PC-9 (cell line): ENCODE measurements around the gene NMNAT2. TPM values are rescaled to one million over a fixed set of nuclear protein-coding genes. Genes with fewer than 3 reads are reported as not detected.

Source experiments
- BruUV-seq: library from RNA; stranded (reverse); fragments of 400-500 nt; replicated peaks from 2 replicates; lab custom pipeline; 2021; lab: Mats Ljungman, UMichigan
- CTCF ChIA-PET: fragments of 300-600 bp; sonication (Branson Sonifier 250); formaldehyde crosslinking; loops from one replicate; lab custom pipeline; 2022; ENCODE audit warnings: antibody characterized with exemption; lab: Charles Lee
- POLR2A ChIA-PET: fragments of 300-600 bp; sonication (Branson Sonifier 250); formaldehyde crosslinking; loops from one replicate; lab custom pipeline; 2022; ENCODE audit warnings: antibody characterized with exemption; ENCODE audit not compliant: unreplicated experiment; lab: Charles Lee
- DNase-seq, 2 experiments: peaks; one replicate each; pipeline versions ENCODE4 v3.0.0 to v3.0.0-alpha.2; 2015 to 2022; ENCODE audit warnings: mixed read lengths in 1 of 2
- H2AFZ ChIP-seq: fragments of 200-600 bp; sonication (generic); 2 replicates; pipeline ENCODE4 v1.8.1; 2017; ENCODE audit warnings: antibody characterized with exemption
- H3F3A ChIP-seq: fragments of 200-600 bp; sonication (generic); 2 replicates; pipeline ENCODE4 v1.8.1; 2017; ENCODE audit warnings: antibody characterized with exemption, mild to moderate bottlenecking, low read depth; ENCODE audit not compliant: insufficient read depth
- H3K27ac ChIP-seq: fragments of 200-600 bp; sonication (generic); 2 replicates; pipeline ENCODE4 v1.6.1; 2016; ENCODE audit warnings: mixed run types
- H3K27me3 ChIP-seq: fragments of 200-600 bp; sonication (generic); 2 replicates; pipeline ENCODE4 v1.6.1; 2016; ENCODE audit warnings: low read depth, mixed run types; ENCODE audit not compliant: insufficient read depth
- H3K36me3 ChIP-seq: fragments of 200-600 bp; sonication (generic); 2 replicates; pipeline ENCODE4 v1.6.1; 2016; ENCODE audit warnings: low read depth, mixed run types
- H3K4me1 ChIP-seq: fragments of 200-600 bp; sonication (generic); replicated peaks from 2 replicates; pipeline ENCODE4 v1.6.1; 2016; ENCODE audit warnings: mixed run types; ENCODE audit not compliant: insufficient read depth
- H3K4me2 ChIP-seq: fragments of 200-600 bp; sonication (generic); 2 replicates; pipeline ENCODE4 v1.6.1; 2017; ENCODE audit warnings: mixed run types
- H3K4me3 ChIP-seq: fragments of 200-600 bp; sonication (generic); 2 replicates; pipeline ENCODE4 v1.6.1; 2016; ENCODE audit warnings: mixed run types
- H3K79me2 ChIP-seq: fragments of 200-600 bp; sonication (generic); 2 replicates; pipeline ENCODE4 v1.6.1; 2017; ENCODE audit warnings: low read depth, mixed run types
- H3K9me2 ChIP-seq: fragments of 200-600 bp; sonication (generic); 2 replicates; pipeline ENCODE4 v1.8.1; 2017; ENCODE audit warnings: mild to moderate bottlenecking; ENCODE audit not compliant: insufficient read depth
- H3K9me3 ChIP-seq: fragments of 200-600 bp; sonication (generic); 2 replicates; pipeline ENCODE4 v1.8.1; 2016; ENCODE audit warnings: low read depth; ENCODE audit not compliant: insufficient read depth
- H4K20me1 ChIP-seq: fragments of 200-600 bp; sonication (generic); 2 replicates; pipeline ENCODE4 v1.8.1; 2017; ENCODE audit not compliant: insufficient read depth
- EZH2 ChIP-seq: fragments of 200-600 bp; sonication (generic); IDR thresholded peaks from 2 replicates; pipeline ENCODE4 v1.8.0; 2017; ENCODE audit warnings: antibody characterized with exemption, low read depth
- intact Hi-C: fragments of 100-400 bp; cut with micrococcal nuclease; formaldehyde crosslinking; loops from one replicate; pipeline ENCODE4 v1.10.0; 2022; ENCODE audit not compliant: unreplicated experiment
- total RNA-seq: library from RNA; stranded (reverse); gene quantifications from 2 replicates; pipeline ENCODE4 v1.2.3, GENCODE V29; 2021
- TF ChIP-seq, protein P1 (sequence below): fragments of 200-600 bp; sonication (generic); conservative IDR thresholded peaks from 2 replicates; pipeline ENCODE4 v1.6.1; 2017; ENCODE audit warnings: mixed run types, antibody characterized with exemption, mild to moderate bottlenecking, moderate library complexity

The NMNAT2 gene
- total RNA-seq, 1 experiment from 2014 or later: 29.2 TPM

DNA sequence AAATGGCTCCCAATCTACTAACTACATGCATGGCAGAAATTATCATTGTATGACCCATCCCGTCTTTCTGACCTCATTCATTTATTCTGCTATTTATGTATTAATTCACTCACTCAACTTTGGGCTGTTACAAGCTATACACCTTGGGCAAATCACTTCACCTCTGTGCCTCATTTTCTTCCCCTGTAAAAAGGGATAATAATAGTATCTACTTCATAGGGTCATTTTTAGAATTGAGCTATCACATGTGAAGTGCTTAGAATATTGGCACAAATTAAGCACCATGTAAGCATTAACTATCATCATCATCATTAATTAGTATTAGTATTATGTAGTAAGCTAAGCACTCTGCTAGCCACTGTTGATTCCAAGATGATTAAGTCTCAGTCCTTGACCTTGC is 52.1 kb downstream of the NMNAT2 start:
- intact Hi-C loops: no loop called here
- Histone ChIP-seq H3K9me3 (peaks cover 4% of the 10 kb centered on the region; the same call in 1 of the 2 replicates), H3K4me1 (peaks cover 57% of the 10 kb centered on the region), H3F3A (peaks cover 39% of the 10 kb centered on the region), H3K9me2 (no peaks in the 10 kb centered on the region), H3K79me2 (0 out of 2 replicates have a peak, but pooled peaks cover 6% of the 10 kb centered on the region), H3K4me2 (no peak overlapping the region), H3K27me3 (no peaks in the 10 kb centered on the region), H3K27ac (0 out of 2 replicates have a peak overlapping the region, but pooled peaks have one; percentile 26), H3K4me3 (no peak overlapping the region), H3K36me3 (no peaks in the 10 kb centered on the region; the same call in 1 of the 2 replicates), H2AFZ (no peak overlapping the region), H4K20me1 (no peaks in the 10 kb centered on the region)
- DNase-seq: no peak
- POLR2A ChIA-PET: no interaction called here
- BruUV-seq: no TSS peak
- TF ChIP-seq, protein P1, sequence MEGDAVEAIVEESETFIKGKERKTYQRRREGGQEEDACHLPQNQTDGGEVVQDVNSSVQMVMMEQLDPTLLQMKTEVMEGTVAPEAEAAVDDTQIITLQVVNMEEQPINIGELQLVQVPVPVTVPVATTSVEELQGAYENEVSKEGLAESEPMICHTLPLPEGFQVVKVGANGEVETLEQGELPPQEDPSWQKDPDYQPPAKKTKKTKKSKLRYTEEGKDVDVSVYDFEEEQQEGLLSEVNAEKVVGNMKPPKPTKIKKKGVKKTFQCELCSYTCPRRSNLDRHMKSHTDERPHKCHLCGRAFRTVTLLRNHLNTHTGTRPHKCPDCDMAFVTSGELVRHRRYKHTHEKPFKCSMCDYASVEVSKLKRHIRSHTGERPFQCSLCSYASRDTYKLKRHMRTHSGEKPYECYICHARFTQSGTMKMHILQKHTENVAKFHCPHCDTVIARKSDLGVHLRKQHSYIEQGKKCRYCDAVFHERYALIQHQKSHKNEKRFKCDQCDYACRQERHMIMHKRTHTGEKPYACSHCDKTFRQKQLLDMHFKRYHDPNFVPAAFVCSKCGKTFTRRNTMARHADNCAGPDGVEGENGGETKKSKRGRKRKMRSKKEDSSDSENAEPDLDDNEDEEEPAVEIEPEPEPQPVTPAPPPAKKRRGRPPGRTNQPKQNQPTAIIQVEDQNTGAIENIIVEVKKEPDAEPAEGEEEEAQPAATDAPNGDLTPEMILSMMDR: no peak
- no peak for TF ChIP-seq EZH2
- CTCF ChIA-PET: no interaction called here

- Histone ChIP-seq H3F3A (peaks cover 37% of the 10 kb centered on the region), H3K4me3 (no peak overlapping the region), H3K9me2 (no peaks in the 10 kb centered on the region), H3K27me3 (no peaks in the 10 kb centered on the region), H3K27ac (0 out of 2 replicates have a peak overlapping the region, but pooled peaks have one; percentile 43), H2AFZ (no peak overlapping the region), H3K79me2 (0 out of 2 replicates have a peak, but pooled peaks cover 6% of the 10 kb centered on the region), H3K9me3 (peaks cover 4% of the 10 kb centered on the region; the same call in 1 of the 2 replicates), H3K36me3 (no peaks in the 10 kb centered on the region; the same call in 1 of the 2 replicates), H4K20me1 (no peaks in the 10 kb centered on the region), H3K4me2 (no peak overlapping the region), H3K4me1 (peaks cover 53% of the 10 kb centered on the region)
- intact Hi-C loops: no loop called here
- ChIA-PET POLR2A (no interaction called here), CTCF (no interaction called here)
- no peak for DNase-seq
- no TSS peak for BruUV-seq
- TF ChIP-seq EZH2: no peak
- TF ChIP-seq, protein P1: no peak
These were observed 52.5 kb downstream of the NMNAT2 start for GRCh38 chr1:183365676-183366075.

- no peak for DNase-seq
- H3K79me2 ChIP-seq: 0 out of 2 replicates have a peak, but pooled peaks cover 6% of the 10 kb centered on the region
- no peak for TF ChIP-seq EZH2
- TF ChIP-seq, protein P1: no peak
- H3K4me1 ChIP-seq: peaks cover 47% of the 10 kb centered on the region
- intact Hi-C loops: no loop called here
- H3K9me2 ChIP-seq: no peaks in the 10 kb centered on the region
- no peaks in the 10 kb centered on the region for H3K27me3 ChIP-seq
- H4K20me1 ChIP-seq: no peaks in the 10 kb centered on the region
- H3K4me3 ChIP-seq: no peak overlapping the region
- peaks cover 33% of the 10 kb centered on the region for H3F3A ChIP-seq
- no peak overlapping the region for H2AFZ ChIP-seq
- no TSS peak for BruUV-seq
- peak overlapping the region; percentile 43 for H3K27ac ChIP-seq
- H3K4me2 ChIP-seq: no peak overlapping the region
- ChIA-PET CTCF (no interaction called here), POLR2A (no interaction called here)
- peaks cover 4% of the 10 kb centered on the region; the same call in 1 of the 2 replicates for H3K9me3 ChIP-seq
- no peaks in the 10 kb centered on the region; the same call in 1 of the 2 replicates for H3K36me3 ChIP-seq
These were observed 53.1 kb downstream of the NMNAT2 start for GRCh38 chr1:183365093-183365492.
